Activated CD8-positive, alpha-beta memory T cell treated with anti-CD3 and anti-CD28 coated beads for 4 hours (primary cell): ENCODE data around the gene IFRD1.

Experiments used
- DNase-seq, 2 donors: peaks; one replicate each; pipeline ENCODE4 v3.0.0-alpha.2; 2020; ENCODE audit warnings: low read depth in 2 of 2

Gene IFRD1

DNA sequence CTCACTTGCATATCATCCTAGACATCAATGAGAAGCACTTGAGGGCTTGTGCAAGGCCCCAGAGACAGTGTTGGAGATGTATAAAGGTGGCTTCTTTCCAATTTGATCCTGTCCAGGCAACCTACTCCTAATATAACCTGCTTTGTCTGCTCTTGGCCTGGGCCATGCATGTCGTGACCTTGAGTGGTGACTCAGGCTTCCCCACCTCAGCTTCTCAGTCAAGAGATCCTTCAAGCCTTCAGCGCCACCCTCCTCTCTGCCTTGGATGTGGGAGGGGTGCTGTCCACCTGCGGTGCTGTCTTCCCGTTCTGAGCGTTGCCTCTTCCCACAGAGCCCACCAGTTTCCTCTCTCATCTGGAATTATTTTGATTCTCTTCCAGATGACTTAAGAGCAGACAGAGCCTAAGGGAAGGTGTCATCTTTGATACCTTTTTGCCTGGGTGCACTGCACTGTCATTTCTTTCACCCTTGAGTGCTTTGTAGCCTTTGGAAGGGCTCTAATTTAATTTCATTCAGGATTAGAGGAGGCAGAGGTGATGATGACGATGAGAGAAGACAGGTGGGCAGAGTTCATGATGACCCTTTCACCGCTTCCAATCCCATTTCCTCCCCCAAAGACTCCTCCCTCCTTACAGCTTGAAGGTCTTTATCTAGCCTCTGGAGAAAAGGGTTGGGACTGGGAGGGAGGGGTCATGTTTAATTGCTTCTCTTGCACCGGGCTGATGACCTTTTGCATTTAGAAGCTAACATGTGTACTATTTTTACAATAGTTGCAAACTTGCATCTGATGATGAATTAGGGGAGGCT lies 37.4 kb downstream of the IFRD1 start:
- DNase-seq: no peak

DNA sequence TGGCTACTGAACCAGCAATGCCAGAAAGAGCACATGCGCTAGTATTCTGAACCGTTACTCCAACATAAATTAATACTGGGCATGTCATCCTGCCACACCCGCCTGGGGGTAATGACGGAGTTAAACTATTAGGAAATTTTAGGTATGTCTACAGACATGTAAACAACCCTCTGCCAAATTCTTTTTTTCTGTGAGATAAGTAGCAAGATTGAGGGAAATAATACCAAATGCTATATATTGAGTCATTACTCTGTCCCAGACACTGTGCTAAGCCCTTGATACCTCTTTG lies 37.9 kb downstream of the IFRD1 start:
- no peak for DNase-seq

DNA sequence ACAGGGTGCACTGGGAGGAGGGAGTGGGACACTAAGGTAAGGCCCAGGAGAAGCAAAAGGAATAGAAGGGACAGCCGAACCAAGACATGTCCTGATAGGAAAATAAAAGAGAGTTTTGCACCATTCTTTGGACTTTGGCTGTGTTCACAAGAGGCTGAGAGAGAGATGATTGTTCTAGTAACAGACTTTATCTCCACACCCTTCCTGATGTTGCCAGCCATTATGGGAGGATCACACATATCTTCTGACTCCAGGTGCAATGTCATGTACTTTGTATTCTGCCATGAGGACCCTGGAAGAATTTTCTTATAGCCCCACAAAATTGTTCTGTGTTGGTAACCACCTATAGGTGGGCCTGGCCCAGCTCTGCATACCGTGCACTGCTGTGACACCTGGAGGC lies 41.9 kb downstream of the IFRD1 start:
- DNase-seq: no peak

DNA sequence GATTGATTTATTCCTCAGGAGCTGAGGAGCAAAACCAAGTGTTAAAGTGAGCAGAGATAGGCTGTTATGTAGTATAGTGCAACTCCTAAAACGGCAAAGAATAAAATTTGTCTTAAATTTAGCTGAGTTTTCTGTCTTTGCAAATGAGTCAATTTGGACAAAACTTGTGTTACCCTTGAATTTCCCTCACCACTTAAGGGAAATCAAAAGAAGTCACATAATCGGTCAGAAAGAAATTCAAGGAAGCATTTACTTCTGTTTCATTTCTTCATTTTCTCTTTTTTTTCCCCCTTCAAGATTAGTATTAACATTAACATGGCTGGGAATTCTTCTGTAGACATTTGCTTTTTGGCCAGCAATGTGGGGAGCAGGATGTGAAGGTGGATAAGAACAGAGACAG lies 44.4 kb downstream of the IFRD1 start:
- DNase-seq: no peak

DNA sequence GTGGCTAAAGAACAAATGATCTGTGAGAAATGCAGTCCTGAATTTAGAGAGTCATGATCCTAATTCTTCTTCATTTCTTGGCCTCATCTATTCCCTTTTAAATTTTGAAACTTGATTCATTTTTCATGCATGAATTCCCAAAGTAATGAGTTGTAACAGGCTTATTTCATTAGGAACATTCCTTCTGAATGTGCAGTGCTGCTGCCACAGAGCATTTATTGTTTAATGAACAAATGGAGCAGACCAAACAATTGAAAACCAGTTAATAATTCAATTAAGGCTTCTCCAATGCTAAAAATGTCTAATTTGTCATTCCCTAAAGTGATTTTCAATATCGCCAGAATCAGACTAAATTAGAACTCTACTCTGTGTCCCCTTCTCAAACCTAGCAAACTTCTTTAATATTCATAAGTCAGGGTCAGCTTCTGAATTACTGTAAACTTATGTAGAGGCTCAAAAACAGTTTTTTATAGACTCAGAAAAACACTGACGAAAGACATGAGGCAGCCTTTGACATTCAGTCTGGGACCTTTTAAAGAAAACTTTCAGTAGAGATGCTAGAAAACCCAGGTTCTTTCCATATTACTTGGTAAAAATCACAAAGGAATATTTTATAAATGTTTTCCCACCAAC lies 45.0 kb downstream of the IFRD1 start:
- no peak for DNase-seq

DNA sequence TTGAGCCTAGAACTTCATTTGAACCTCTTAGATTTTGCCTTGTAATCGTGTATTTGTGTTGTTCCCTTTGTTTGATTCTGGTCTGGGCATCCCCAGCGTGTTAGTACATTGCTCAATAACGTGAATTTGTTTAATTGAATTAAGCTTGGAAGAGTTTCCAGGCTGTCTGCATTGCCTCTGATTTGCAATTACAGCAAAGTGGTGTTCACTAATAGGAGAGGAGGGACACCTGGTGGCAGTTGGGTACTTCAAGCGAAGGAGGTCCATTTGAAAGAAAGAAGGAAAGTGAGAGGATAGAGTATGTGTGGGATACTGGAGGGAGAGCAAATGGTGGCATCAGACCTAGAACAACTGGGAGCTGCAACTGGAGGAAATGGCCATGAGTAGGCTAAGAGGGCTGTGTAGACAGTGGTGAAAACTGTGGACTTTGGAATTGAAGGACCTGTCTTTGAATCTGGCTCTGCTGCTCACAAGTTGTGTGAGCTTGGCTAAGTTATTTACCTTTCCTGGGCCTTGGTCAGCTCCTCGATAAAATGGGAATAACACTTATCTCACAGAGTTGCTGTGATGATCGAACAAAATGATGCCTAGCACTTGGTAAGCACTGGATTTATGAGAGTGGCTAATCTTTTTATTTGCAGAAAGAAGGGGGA lies 45.7 kb downstream of the IFRD1 start:
- peak; percentile 1 to 2 for DNase-seq

DNA sequence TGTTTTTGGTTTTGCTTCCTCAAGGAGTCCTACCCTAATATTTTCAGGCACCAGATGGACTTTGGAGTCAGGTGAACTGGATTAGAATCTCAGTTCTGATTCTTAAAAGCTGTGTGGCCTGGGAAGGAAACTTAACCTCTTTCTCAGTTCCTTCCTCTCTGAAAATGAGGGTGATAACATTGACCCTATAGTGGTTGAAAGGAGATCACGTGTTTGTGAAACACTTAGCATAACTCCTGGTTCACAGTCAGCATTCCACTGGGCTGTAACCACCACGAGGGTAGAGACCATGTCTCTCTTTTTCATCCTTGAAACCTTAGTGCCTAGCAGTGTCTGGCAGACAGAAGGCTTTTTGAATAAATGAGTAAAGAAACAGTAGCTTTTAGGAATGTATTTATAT lies 47.2 kb downstream of the IFRD1 start:
- no peak for DNase-seq

DNA sequence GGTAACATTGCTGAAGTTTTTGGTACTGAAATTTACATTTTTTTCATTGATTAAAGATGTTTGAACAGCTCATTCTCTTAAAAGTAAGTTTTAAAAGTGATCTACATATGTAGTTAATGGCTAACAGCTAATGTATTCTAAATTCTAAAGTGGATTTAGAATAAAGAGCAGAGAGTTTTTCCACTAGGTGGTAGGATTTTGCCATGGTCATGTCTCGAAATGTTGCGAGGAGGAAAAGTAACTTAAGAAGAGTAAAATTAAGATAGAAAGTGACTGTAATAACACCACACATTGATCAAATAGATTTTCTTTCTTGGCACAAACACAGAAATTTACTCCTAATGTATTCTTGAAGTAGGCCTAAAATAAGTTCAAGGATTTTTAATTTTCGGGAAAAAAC lies 50.4 kb downstream of the IFRD1 start:
- no peak for DNase-seq

DNA sequence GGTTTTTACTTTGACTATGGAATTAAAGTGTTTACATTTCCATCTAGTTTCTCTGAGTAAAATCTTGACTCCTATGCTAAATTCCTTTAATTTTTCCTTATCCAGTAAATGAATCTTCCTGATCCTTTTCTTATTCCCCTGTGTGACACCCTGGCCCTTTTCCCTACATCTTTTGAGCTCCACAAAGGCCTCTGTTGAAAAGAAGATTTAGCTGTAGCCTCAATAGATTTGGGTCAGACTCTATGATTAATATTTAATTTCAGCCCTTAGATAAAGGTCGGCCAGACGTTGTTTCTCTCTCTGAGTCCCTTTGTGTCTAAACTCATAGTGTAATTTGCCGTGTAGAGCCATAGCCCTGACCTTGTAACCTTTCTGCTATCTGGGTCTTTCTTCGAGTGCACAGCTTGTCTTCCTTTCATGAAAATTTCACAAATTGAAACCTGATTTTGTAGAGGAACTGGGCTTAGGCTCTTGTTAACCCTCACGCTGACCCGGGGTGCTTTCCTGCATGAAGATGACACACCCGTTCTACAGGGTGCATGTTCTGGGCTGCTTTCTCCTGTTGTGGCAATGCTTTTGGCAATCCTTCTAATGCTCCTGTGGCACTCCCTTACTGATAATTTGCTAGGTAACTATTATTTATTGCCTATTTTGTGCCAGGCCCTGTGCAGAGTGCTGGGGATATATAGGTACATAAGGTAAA lies 51.7 kb downstream of the IFRD1 start:
- no peak for DNase-seq

DNA sequence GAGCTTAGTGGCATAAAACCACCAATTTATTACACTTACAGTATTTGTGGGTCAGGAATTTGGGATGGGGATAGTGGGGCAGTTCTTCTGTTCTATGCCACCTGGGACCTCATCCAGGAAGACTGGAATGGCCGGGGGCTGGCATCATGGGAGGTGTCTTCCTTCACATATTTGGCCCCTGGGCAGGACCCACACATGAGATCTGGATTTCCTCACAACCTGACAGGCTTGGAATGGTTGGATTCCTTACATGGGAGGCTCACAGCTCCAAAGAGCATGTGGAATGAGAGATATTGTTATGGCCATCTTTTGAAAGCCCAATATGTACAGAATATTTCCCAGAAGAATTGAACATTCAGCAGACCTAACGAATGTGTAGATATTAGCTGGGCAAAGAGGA lies 52.4 kb downstream of the IFRD1 start:
- DNase-seq: no peak

DNA sequence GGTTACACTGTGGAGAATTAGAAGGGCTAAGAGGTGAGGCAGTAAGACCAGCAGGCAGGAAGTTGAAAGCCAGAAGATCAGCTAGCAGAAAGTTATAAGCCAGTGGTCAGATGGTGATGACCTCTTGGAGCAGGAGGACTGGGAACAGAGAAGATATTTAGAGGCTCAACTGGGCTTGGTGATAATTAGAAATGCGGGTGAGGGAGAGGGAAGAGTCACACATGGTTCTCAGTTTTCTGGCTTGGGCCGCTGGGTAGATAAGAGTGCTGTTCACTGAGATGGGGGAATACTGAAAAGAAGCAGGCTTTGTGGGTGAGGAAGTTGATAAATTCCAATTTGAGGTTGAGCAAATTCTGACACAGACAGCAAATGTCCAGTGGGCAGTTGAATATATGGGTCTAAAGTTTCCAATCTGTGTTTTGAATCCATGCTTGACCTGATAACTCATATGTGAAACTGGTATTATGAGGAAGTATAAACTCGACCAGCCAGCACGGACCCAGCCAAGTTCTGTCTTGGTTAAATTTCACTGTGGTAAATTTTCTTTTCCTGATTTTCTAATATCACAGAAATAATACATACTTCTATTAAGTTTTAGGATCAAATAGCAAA lies 53.2 kb downstream of the IFRD1 start:
- DNase-seq: no peak

DNA sequence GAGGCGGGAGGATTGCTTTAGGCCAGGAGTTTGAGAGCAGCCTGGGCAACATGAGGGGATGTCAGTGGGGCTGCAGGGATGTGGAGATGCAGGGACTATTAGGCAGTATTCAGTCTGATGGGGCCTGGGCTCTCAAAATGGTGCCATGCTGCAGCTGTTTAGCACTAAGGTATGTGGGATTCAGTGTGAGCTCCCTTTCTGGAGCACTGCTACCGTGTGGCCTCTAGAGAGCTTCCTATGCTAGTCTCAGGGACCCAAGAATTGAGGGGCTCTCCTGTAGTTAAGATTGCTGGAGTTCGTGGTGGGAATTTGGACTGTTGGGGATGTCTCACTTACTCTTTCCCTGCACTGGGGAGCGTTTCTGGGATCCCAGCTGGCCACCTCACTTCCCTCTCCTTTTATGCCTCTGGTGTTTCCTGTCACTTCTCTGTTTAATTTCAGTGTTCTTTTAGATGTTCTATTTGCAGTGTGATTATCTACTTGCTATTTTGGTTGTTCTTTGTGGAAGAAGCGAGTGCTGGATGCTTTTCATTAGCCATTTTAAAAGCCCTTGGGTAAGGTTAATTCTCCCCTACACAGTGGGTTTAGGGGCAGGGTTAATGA lies 53.9 kb downstream of the IFRD1 start:
- DNase-seq: no peak

DNA sequence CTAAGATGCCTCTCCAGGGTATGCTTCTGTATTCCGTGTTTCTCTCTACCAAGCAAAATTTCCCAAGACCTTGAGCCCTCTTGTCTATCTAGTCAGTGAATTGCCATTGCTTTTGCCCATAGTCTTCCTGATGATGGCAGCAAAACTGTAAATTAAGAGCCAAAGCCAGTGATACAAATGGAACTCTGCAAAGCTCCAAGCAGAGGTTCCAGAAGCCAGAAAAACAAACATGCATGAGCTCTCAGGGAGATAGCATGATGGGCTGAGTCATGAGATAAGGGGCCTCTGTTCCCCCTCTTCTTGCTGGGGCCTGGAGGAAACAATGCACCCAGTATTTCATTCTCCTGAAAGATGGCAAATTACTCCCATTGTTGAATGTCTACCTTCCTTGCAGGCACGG lies 55.2 kb downstream of the IFRD1 start:
- no peak for DNase-seq

DNA sequence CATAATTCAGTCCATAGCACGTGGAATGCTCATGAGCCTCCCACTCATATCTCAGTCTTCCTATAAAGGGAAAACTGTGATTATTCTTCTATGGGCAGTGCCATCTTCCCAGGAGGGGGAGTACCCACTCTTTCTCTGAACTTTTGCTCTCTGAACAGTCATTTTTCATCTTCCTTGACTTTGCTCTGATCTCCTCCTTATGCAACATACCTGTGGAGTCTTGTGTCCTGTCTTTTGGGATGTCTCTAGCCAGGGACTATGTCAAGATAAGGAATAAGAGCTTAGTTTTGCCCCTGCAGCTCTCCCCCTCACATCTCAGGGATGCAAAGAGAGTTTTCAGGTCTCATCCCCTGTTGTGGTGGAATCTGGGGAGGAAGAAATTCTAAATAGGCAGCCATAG lies 58.1 kb downstream of the IFRD1 start:
- DNase-seq: no peak

DNA sequence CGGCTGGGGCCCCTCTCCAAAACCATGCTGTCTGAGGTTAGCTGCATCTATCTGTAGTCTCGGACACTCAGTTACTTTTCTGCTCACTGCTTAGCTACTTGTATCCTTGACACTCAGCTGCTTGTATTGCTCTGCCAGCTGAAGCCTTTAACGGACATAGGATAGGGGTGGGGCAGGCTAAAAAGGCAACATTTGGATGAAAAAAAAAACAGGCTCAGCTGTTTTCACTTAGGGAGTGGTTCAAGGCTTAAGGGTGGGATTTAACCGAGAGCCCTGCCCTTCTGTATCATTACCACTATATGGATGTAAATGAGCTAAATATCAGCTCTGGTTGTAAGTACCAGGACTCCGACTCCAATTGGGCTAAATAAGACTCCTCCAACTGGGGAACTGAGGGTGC lies 59.1 kb downstream of the IFRD1 start:
- no peak for DNase-seq

DNA sequence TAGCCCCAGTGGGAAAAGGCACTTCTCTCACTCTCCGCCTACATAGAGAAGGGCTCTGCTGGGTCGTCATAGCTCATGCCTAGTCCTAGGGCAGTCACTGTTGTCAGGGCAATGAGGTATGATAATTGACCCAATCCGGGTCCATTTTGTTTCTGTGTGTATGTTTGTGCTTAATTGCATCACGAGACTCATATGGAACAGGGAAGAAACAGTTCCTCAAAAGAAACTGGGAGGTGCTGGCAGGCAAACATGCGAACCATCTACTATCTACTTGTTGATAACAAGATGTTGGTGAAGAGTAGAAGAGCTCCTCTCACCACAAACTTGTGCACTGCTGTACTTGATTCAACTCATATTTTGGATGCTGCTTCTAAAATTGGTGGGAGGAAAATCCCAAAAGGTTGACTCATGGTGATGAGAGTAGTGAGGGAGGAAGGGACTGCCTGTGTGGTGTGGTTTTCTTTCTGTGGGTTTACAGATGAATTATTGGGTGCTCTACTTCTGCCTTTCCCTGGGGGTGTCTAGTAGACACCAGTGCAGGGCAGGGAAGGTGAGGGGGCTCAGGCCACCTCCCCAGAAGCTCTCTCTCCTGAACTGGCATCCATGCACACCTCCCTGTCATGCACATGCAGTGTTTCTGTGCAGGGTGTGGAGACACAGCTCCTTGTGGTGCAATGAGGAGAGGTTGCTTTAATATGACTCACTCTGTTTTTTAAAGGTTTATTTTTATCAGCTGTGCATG lies 59.9 kb downstream of the IFRD1 start:
- DNase-seq: no peak

DNA sequence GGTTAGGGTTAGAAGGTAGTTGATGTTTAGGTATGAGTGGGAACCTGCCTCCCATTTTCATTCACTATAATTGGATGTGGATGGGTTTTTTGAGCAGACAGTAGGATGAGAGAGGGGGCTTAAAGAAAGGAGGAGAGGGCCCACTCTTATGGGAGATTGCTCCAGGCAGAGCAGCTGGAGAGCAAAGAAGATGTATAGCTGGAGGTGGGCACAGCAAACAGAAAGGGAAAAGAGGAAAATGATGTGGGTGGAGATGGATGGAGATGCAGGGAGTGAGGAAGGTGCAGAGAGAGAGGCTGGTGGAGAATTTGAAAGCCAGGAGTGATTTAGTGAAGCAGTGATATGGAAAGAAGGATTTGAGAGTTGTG lies 60.5 kb downstream of the IFRD1 start:
- DNase-seq: no peak

DNA sequence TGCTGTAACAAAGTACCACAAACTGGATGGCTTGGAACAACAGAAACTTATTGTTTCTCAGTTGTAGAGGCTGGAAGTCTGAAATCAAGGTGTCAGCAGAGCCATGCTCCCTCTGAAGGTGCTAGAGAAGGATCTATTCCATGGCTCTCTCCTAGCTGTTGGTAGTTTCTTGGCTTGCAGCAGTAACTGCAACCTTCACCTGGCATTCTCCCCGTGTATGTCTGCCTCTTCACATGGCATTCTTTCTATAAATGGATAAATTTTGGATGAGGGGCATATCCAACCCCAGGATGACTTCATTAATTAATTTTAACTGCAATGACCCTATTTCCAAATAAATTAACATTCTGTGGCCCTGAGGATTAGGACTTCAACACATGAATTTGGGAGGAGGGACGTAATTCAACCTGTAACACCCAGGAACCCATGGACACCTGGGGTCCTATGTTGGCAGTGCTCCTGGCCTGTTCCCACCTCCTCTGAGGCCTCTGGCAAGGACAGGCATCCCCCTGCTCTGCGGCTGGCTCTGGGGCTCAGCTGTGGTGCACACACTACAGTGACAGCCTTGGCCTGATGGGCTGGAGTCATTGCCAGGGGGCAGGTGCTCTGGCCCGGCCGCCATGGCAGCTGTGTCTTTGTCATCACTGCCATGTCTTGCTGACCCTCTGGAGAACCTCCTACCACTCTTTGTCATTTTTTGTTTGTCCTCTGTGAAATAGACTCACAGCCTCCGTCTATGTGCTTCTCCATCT lies 61.4 kb downstream of the IFRD1 start:
- DNase-seq: no peak

DNA sequence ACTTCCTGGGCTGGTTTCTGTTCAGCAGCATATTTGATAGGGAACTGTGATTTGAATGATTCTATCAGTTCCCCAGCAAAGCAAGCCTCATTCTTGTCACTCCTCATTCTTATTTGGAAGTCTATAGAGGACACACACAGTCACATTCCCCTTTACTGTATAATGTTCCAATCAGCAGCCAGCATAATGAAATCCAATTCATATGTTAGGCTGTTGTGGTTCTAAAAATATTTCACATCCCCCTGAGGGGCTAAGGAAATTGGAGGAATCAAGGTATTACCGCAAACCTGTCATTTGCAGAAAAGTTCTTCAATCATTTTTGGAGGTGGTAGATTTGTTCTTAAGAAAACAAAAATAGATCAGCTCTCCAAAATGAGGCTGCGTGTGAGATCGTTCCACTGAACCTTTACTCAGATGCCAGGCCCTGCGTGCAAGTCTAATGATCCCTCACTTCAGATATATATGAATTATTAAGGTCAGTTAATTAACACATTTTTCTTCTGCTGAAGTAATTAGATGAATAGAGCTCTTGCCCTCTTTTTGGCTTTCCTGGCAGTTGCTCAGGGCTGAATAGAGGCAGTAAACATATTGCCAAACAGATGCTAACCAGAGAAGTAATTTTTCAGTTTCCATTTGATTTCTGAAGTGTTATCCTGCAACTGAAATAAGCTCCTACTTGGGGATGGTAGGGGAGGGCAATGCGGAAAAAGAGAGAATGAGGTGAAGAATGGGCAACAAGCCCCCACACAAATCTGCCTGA lies 62.4 kb downstream of the IFRD1 start:
- no peak for DNase-seq

DNA sequence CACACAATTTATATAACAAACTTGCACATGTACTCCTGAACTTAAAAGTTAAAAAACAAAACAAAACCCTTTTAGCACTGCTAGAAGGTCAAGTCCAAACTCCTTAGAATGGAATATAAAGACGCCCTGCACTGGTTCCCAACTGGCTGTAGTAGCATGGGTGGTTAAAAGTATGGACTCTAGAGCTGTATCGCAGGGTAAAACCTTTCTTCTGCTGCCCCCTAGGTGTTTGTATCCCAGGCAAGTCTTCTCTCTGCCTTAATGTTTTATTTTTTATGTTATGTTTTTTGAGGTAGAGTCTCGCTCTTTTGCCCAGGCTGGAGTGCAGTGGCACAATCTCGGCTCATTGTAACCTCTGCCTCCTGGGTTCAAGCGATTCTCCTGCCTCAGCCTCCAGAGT lies 65.7 kb downstream of the IFRD1 start:
- DNase-seq: no peak
